Mesenchymal stem cell (in vitro differentiated cells and primary cell): ENCODE measurements around the gene FAM50A.

ENCODE experiments used
- DNase-seq: peaks from one replicate; pipeline ENCODE4 v3.0.0-alpha.2; 2013
- H2AFZ ChIP-seq: one replicate; pipeline ENCODE4 v1.6.1; 2013; ENCODE audit warnings: low read depth, mild to moderate bottlenecking, control low read depth, inconsistent platforms, low read length, moderate library complexity
- H2AK5ac ChIP-seq: 2 replicates; pipeline ENCODE4 v1.6.1; 2013; ENCODE audit warnings: low read length, moderate library complexity, mild to moderate bottlenecking, inconsistent platforms; ENCODE audit not compliant: severe bottlenecking
- H2BK120ac ChIP-seq: one replicate; pipeline ENCODE4 v1.6.1; 2013; ENCODE audit warnings: low read depth, mild to moderate bottlenecking, inconsistent platforms, low read length, moderate library complexity
- H2BK12ac ChIP-seq, 2 experiments: one replicate each; pipeline ENCODE4 v1.6.1; 2013; ENCODE audit warnings: inconsistent platforms in 2 of 2, low read length in 2 of 2, mild to moderate bottlenecking in 2 of 2, moderate library complexity in 2 of 2, control low read depth in 1 of 2
- H2BK15ac ChIP-seq: one replicate; pipeline ENCODE4 v1.6.1; 2013; ENCODE audit warnings: mild to moderate bottlenecking, low read depth, inconsistent platforms; ENCODE audit not compliant: poor library complexity, severe bottlenecking
- H2BK5ac ChIP-seq: 2 replicates; pipeline ENCODE4 v1.6.1; 2013; ENCODE audit warnings: low read depth, mild to moderate bottlenecking, low read length, control low read depth, inconsistent platforms; ENCODE audit not compliant: poor library complexity, severe bottlenecking
- H3K14ac ChIP-seq, 2 experiments: one replicate each; pipeline ENCODE4 v1.6.1; 2013; ENCODE audit warnings: inconsistent platforms in 2 of 2, low read length in 2 of 2, control low read depth in 1 of 2, mild to moderate bottlenecking in 1 of 2, moderate library complexity in 1 of 2
- H3K18ac ChIP-seq, 2 experiments: one replicate each; pipeline ENCODE4 v1.6.1; 2013; ENCODE audit warnings: inconsistent platforms in 2 of 2, low read length in 2 of 2, control low read depth in 1 of 2, low read depth in 1 of 2, mild to moderate bottlenecking in 1 of 2
- H3K23ac ChIP-seq, 2 experiments: one replicate each; pipeline ENCODE4 v1.6.1; 2013; ENCODE audit warnings: inconsistent platforms in 2 of 2, low read length in 2 of 2, mild to moderate bottlenecking in 2 of 2, moderate library complexity in 2 of 2, control low read depth in 1 of 2
- H3K27ac ChIP-seq: 2 replicates; pipeline ENCODE4 v1.5.1; 2013; ENCODE audit warnings: mild to moderate bottlenecking, moderate library complexity, low read length, control low read depth, inconsistent platforms; ENCODE audit not compliant: poor library complexity, severe bottlenecking
- H3K27me3 ChIP-seq, 2 experiments: 2 replicates each; pipeline versions ENCODE4 v1.6.1 to v1.7.0; 2013; ENCODE audit warnings: low read length in 2 of 2, mild to moderate bottlenecking in 2 of 2, moderate library complexity in 2 of 2, control low read depth in 1 of 2, inconsistent platforms in 1 of 2; ENCODE audit not compliant: control insufficient read depth in 1 of 2, insufficient read depth in 1 of 2
- H3K36me3 ChIP-seq, 2 experiments: 2 replicates each; pipeline versions ENCODE4 v1.6.1 to v1.7.0; 2013; ENCODE audit warnings: low read length in 2 of 2, control low read depth in 1 of 2, inconsistent platforms in 1 of 2, low read depth in 1 of 2, mild to moderate bottlenecking in 1 of 2; ENCODE audit not compliant: insufficient read depth in 2 of 2, control insufficient read depth in 1 of 2
- H3K4ac ChIP-seq, 2 experiments: one replicate each; pipeline ENCODE4 v1.6.1; 2013; ENCODE audit warnings: inconsistent platforms in 2 of 2, low read length in 2 of 2, mild to moderate bottlenecking in 2 of 2, moderate library complexity in 2 of 2, control low read depth in 1 of 2, low read depth in 1 of 2
- H3K4me1 ChIP-seq: 2 replicates; pipeline ENCODE4 v1.6.1; 2013; ENCODE audit warnings: low read depth, low read length, control low read depth; ENCODE audit not compliant: control insufficient read depth, insufficient read depth
- H3K4me2 ChIP-seq: 2 replicates; pipeline ENCODE4 v1.6.1; 2013; ENCODE audit warnings: low read length, mild to moderate bottlenecking, inconsistent platforms; ENCODE audit not compliant: poor library complexity, severe bottlenecking
- H3K4me3 ChIP-seq, 2 experiments: 2 replicates each; pipeline versions ENCODE4 v1.5.1 to v1.7.0; 2013; ENCODE audit warnings: low read length in 2 of 2, mild to moderate bottlenecking in 2 of 2, control low read depth in 1 of 2, low read depth in 1 of 2; ENCODE audit not compliant: insufficient read depth in 1 of 2
- H3K79me1 ChIP-seq: replicated peaks from 2 replicates; pipeline ENCODE4 v1.6.1; 2013; ENCODE audit warnings: mild to moderate bottlenecking, control low read depth, low read length, inconsistent platforms; ENCODE audit not compliant: poor library complexity, severe bottlenecking
- H3K9ac ChIP-seq: 2 replicates; pipeline ENCODE4 v1.7.0; 2013; ENCODE audit warnings: mild to moderate bottlenecking, low read length, moderate library complexity
- H3K9me3 ChIP-seq: 2 replicates; pipeline ENCODE4 v1.7.0; 2013; ENCODE audit warnings: mild to moderate bottlenecking, low read length; ENCODE audit not compliant: control insufficient read depth
- H4K8ac ChIP-seq: one replicate; pipeline ENCODE4 v1.6.1; 2013; ENCODE audit warnings: inconsistent platforms, mild to moderate bottlenecking, low read length, moderate library complexity
- H4K91ac ChIP-seq: one replicate; pipeline ENCODE4 v1.6.1; 2013; ENCODE audit warnings: mild to moderate bottlenecking, low read length, inconsistent platforms
- WGBS: methylation state at CpG from one replicate; pipeline ENCODE4 v1.1.7; 2013; ENCODE audit warnings: mixed read lengths; 5-methylcytosine and 5-hydroxymethylcytosine counted together

The FAM50A gene

DNA sequence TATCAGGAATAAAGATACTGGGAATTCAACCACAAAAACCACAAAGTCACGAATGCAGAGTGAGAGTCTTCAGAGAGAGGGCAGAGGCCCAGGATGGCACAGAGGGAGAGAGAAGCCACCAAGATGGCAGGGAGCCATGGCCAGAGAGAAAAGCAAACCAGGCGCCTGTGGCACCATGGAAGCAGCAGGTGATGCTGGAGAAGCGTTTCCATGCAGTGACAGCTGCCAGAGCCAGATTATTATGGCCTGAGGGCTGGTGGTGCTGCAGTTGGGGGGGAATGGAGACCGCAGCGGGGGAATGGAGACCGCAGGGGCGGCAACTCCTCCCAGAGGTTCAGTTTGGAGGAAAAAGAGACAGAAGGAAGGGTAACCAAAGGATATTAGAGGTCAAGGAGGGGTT, 26.8 kb upstream of the FAM50A start:
- Histone ChIP-seq H3K4ac (no peak overlapping the region), H3K4me3 (no peak overlapping the region), H3K23ac (no peak overlapping the region), H3K4me2 (no peak overlapping the region), H2BK120ac (no peak overlapping the region), H2BK15ac (no peak overlapping the region), H3K9me3 (no peaks in the 10 kb centered on the region), H3K14ac (no peak overlapping the region), H3K18ac (no peak overlapping the region), H3K9ac (no peak overlapping the region), H2BK12ac (no peak overlapping the region), H3K79me1 (peaks cover 3% of the 10 kb centered on the region), H4K8ac (no peak overlapping the region), H3K36me3 (peaks cover 15 to 31% of the 10 kb centered on the region in 2 experiments), H3K4me1 (peaks cover 10% of the 10 kb centered on the region), H3K27ac (no peak overlapping the region), H3K27me3 (peaks cover 0 to 12% of the 10 kb centered on the region in 2 experiments), H2AFZ (no peak overlapping the region), H2AK5ac (no peak overlapping the region), H4K91ac (no peak overlapping the region), H2BK5ac (no peak overlapping the region)
- WGBS = 90% methylated on average over 6 of the region's 7 CpGs
- DNase-seq = no peak

GRCh38 chrX:154419189-154419588, 24.8 kb upstream of the FAM50A start:
- peaks cover 3% of the 10 kb centered on the region for H3K4me1 ChIP-seq
- no peak overlapping the region for H3K9ac ChIP-seq
- no peak overlapping the region for H3K4me3 ChIP-seq
- peaks cover 9 to 20% of the 10 kb centered on the region in 2 experiments for H3K36me3 ChIP-seq
- H3K4ac ChIP-seq = no peak overlapping the region
- no peak overlapping the region for H3K14ac ChIP-seq
- no peaks in the 10 kb centered on the region for H3K79me1 ChIP-seq
- H2BK5ac ChIP-seq = no peak overlapping the region
- no peak overlapping the region for H3K18ac ChIP-seq
- no peaks in the 10 kb centered on the region for H3K9me3 ChIP-seq
- no peak overlapping the region for H2BK12ac ChIP-seq
- DNase-seq = no peak
- H3K27me3 ChIP-seq = peaks cover 0 to 7% of the 10 kb centered on the region in 2 experiments
- no peak overlapping the region for H2BK15ac ChIP-seq
- H3K23ac ChIP-seq = no peak overlapping the region
- no peak overlapping the region for H4K91ac ChIP-seq
- H4K8ac ChIP-seq = no peak overlapping the region
- no peak overlapping the region for H3K4me2 ChIP-seq
- no peak overlapping the region for H3K27ac ChIP-seq
- no peak overlapping the region for H2BK120ac ChIP-seq
- H2AFZ ChIP-seq = no peak overlapping the region
- H2AK5ac ChIP-seq = no peak overlapping the region
- 92% methylated on average over 7 of the region's 8 CpGs for WGBS

- Histone ChIP-seq H2BK5ac (no peak overlapping the region), H3K27ac (no peak overlapping the region), H3K4ac (no peak overlapping the region), H3K14ac (no peak overlapping the region), H3K23ac (no peak overlapping the region), H3K36me3 (peaks cover 9 to 20% of the 10 kb centered on the region in 2 experiments), H3K4me1 (peaks cover 3% of the 10 kb centered on the region), H2BK120ac (no peak overlapping the region), H3K9me3 (no peaks in the 10 kb centered on the region), H4K8ac (no peak overlapping the region), H3K4me3 (no peak overlapping the region), H2BK12ac (no peak overlapping the region), H3K27me3 (peaks cover 0 to 7% of the 10 kb centered on the region in 2 experiments), H2AK5ac (no peak overlapping the region), H2AFZ (no peak overlapping the region), H3K18ac (no peak overlapping the region), H3K79me1 (no peaks in the 10 kb centered on the region), H2BK15ac (no peak overlapping the region), H3K9ac (no peak overlapping the region), H4K91ac (no peak overlapping the region), H3K4me2 (no peak overlapping the region)
- no peak for DNase-seq
- 83% methylated on average over 11 of the region's 19 CpGs for WGBS
Observed at GRCh38 chrX:154419688-154420401, 24.1 kb upstream of the FAM50A start.

GRCh38 chrX:154420402-154420756, 23.6 kb upstream of the FAM50A start:
- Histone ChIP-seq H2BK15ac (no peak overlapping the region), H3K4me3 (no peak overlapping the region)

More at GRCh38 chrX:154420402-154420756, 23.6 kb upstream of the FAM50A start:
- H3K9me3 ChIP-seq = no peaks in the 10 kb centered on the region
- no peak overlapping the region for H4K91ac ChIP-seq
- no peaks in the 10 kb centered on the region for H3K79me1 ChIP-seq
- no peak overlapping the region for H3K4ac ChIP-seq
- H3K9ac ChIP-seq = no peak overlapping the region
- H3K23ac ChIP-seq = no peak overlapping the region
- no peak overlapping the region for H3K4me2 ChIP-seq
- H3K4me1 ChIP-seq = peaks cover 3% of the 10 kb centered on the region
- DNase-seq = no peak
- peaks cover 9 to 20% of the 10 kb centered on the region in 2 experiments for H3K36me3 ChIP-seq
- H3K14ac ChIP-seq = no peak overlapping the region
- H2AFZ ChIP-seq = no peak overlapping the region
- no peak overlapping the region for H3K27ac ChIP-seq
- H3K27me3 ChIP-seq = peaks cover 0 to 7% of the 10 kb centered on the region in 2 experiments
- no peak overlapping the region for H2AK5ac ChIP-seq
- no peak overlapping the region for H2BK120ac ChIP-seq
- H2BK5ac ChIP-seq = no peak overlapping the region
- WGBS = 86% methylated on average over 10 of the region's 10 CpGs
- H4K8ac ChIP-seq = no peak overlapping the region
- H3K18ac ChIP-seq = no peak overlapping the region
- no peak overlapping the region for H2BK12ac ChIP-seq
